SK-N-SH (cell line): ENCODE data around the gene MYLK4. TPM values are rescaled to one million over a fixed set of nuclear protein-coding genes. Genes with fewer than 3 reads are reported as not detected.

Source experiments
- CTCF ChIA-PET: fragments of 300-600, 350-600 bp; formaldehyde crosslinking; extraction: SDS; loops from one replicate; lab custom pipeline; 2021; lab: Yijun Ruan, JAX
- POLR2A ChIA-PET: fragments of 350-600 bp; sonication (Branson Sonifier 250); formaldehyde crosslinking; extraction: SDS; loops from one replicate; lab custom pipeline; 2020; ENCODE audit warnings: antibody characterized with exemption, inconsistent platforms; lab: Yijun Ruan, JAX
- DNase-seq: peaks from one replicate; pipeline ENCODE4 v3.0.0; 2012
- H2AFZ ChIP-seq: fragments of 200-600 bp; sonication (generic); 2 replicates; pipeline ENCODE4 v1.8.1; 2016; ENCODE audit warnings: antibody characterized with exemption, mild to moderate bottlenecking, low read depth
- H3F3A ChIP-seq: fragments of 200-600 bp; sonication (generic); replicated peaks from 2 replicates; pipeline ENCODE3; 2016; ENCODE audit warnings: antibody characterized with exemption, mild to moderate bottlenecking; ENCODE audit not compliant: insufficient read depth
- H3K27ac ChIP-seq, 2 experiments: fragments of 200-500 bp in 1 of 2; fragments of 200-600 bp in 1 of 2; sonication (Bioruptor generic) in 1 of 2; sonication (generic), shearing (Covaris generic) in 1 of 2; 2 replicates each; pipeline versions ENCODE4 v1.5.1 to v1.6.1; 2014 to 2016; ENCODE audit warnings: low read depth in 2 of 2, inconsistent platforms in 1 of 2, low read length in 1 of 2, mild to moderate bottlenecking in 1 of 2, mixed read lengths in 1 of 2
- H3K27me3 ChIP-seq: fragments of 200-600 bp; sonication (generic), shearing (Covaris generic); 2 replicates; pipeline ENCODE4 v1.6.1; 2016; ENCODE audit warnings: mixed run types; ENCODE audit not compliant: insufficient read depth
- H3K36me3 ChIP-seq, 2 experiments: fragments of 200-500 bp in 1 of 2; fragments of 200-600 bp in 1 of 2; sonication (Bioruptor generic) in 1 of 2; sonication (generic) in 1 of 2; replicated peaks in 1 of 2; 2 replicates each; pipeline versions ENCODE3 to v1.5.1; 2014 to 2016; ENCODE audit warnings: low read length in 1 of 2, mild to moderate bottlenecking in 1 of 2; ENCODE audit not compliant: insufficient read depth in 2 of 2, control insufficient read depth in 1 of 2
- H3K4me1 ChIP-seq, 2 experiments: fragments of 200-500 bp in 1 of 2; fragments of 200-600 bp in 1 of 2; sonication (Bioruptor generic) in 1 of 2; sonication (generic), shearing (Covaris generic) in 1 of 2; 2 replicates each; pipeline versions ENCODE4 v1.5.1 to v1.6.1; 2014 to 2016; ENCODE audit warnings: low read depth in 1 of 2, low read length in 1 of 2, mixed run types in 1 of 2; ENCODE audit not compliant: insufficient read depth in 2 of 2, control insufficient read depth in 1 of 2
- H3K4me2 ChIP-seq: fragments of 200-600 bp; sonication (generic), shearing (Covaris generic); 2 replicates; pipeline ENCODE4 v1.6.1; 2017; ENCODE audit warnings: mixed run types
- H3K4me3 ChIP-seq, 2 experiments: fragments of 200-500 bp in 1 of 2; fragments of 200-600 bp in 1 of 2; sonication (Bioruptor generic) in 1 of 2; sonication (generic), shearing (Covaris generic) in 1 of 2; 2 replicates each; pipeline versions ENCODE4 v1.5.1 to v1.8.1; 2014 to 2016; ENCODE audit warnings: low read depth in 2 of 2, inconsistent platforms in 1 of 2, low read length in 1 of 2, mild to moderate bottlenecking in 1 of 2, mixed read lengths in 1 of 2, moderate library complexity in 1 of 2
- H3K79me2 ChIP-seq: fragments of 200-600 bp; sonication (generic); 2 replicates; pipeline ENCODE4 v1.8.1; 2017; ENCODE audit warnings: mild to moderate bottlenecking; ENCODE audit not compliant: insufficient read depth
- H3K9ac ChIP-seq: fragments of 200-600 bp; sonication (generic); 2 replicates; pipeline ENCODE4 v1.6.1; 2017; ENCODE audit warnings: mixed run types
- H3K9me2 ChIP-seq: fragments of 200-600 bp; sonication (generic); 2 replicates; pipeline ENCODE4 v1.6.1; 2017; ENCODE audit warnings: mixed run types
- H3K9me3 ChIP-seq: fragments of 200-600 bp; sonication (generic); 2 replicates; pipeline ENCODE4 v1.6.1; 2017; ENCODE audit warnings: mixed run types, mild to moderate bottlenecking, moderate library complexity
- H4K20me1 ChIP-seq: fragments of 200-600 bp; sonication (generic); 2 replicates; pipeline ENCODE4 v1.6.1; 2017; ENCODE audit warnings: mild to moderate bottlenecking, mixed run types; ENCODE audit not compliant: insufficient read depth
- ELF1 ChIP-seq: IDR thresholded peaks from 2 replicates; pipeline ENCODE4 v1.4.0; 2012
- EP300 ChIP-seq, 2 experiments: IDR thresholded peaks; 2 replicates each; pipeline versions ENCODE4 v1.4.0 to v1.6.1; 2012; ENCODE audit warnings: borderline replicate concordance in 1 of 2, low read depth in 1 of 2, low read length in 1 of 2
- EZH2phosphoT487 ChIP-seq: fragments of 200-600 bp; sonication (generic); IDR thresholded peaks from 2 replicates; pipeline ENCODE4 v1.6.1; 2017; ENCODE audit warnings: low read depth, mixed run types, mild to moderate bottlenecking, antibody characterized with exemption, moderate library complexity, borderline replicate concordance
- FOXJ3 ChIP-seq: sonication (generic); formaldehyde crosslinking; IDR thresholded peaks from 2 replicates; pipeline ENCODE4 v1.5.1; 2020; ENCODE audit warnings: mild to moderate bottlenecking, missing genetic modification reagents
- GATA2 ChIP-seq: sonication (generic); formaldehyde crosslinking; IDR thresholded peaks from 2 replicates; pipeline ENCODE4 v1.5.0; 2020; ENCODE audit warnings: mild to moderate bottlenecking, missing genetic modification reagents
- MEF2A ChIP-seq: IDR thresholded peaks from 2 replicates; pipeline ENCODE4 v1.4.0; 2012; ENCODE audit warnings: low read depth, borderline replicate concordance
- MXI1 ChIP-seq: IDR thresholded peaks from 2 replicates; pipeline ENCODE4 v1.6.1; 2012; ENCODE audit warnings: mild to moderate bottlenecking, low read depth, low read length, improper control_type of control experiment
- NFIC ChIP-seq: IDR thresholded peaks from 2 replicates; pipeline ENCODE4 v1.4.0; 2012; ENCODE audit warnings: borderline replicate concordance
- NRF1 ChIP-seq: IDR thresholded peaks from 2 replicates; pipeline ENCODE4 v1.6.1; 2012; ENCODE audit warnings: low read depth, mild to moderate bottlenecking, low read length
- POLR2AphosphoS5 ChIP-seq: IDR thresholded peaks from 2 replicates; pipeline ENCODE4 v1.6.1; 2012; ENCODE audit warnings: low read depth, low read length
- RCOR1 ChIP-seq: fragments of 150-350 bp; IDR thresholded peaks from 2 replicates; pipeline ENCODE4 v1.6.1; 2017; ENCODE audit warnings: antibody characterized with exemption, low read length
- RXRA ChIP-seq: IDR thresholded peaks from 2 replicates; pipeline ENCODE4 v1.4.0; 2012; ENCODE audit warnings: low read depth, mild to moderate bottlenecking, borderline replicate concordance
- TAF1 ChIP-seq: IDR thresholded peaks from 2 replicates; pipeline ENCODE4 v1.6.1; 2012; ENCODE audit warnings: low read depth, mild to moderate bottlenecking, low read length, moderate library complexity, borderline replicate concordance
- polyA plus RNA-seq, 3 experiments: library from polyadenylated mRNA; depleted of rRNA; stranded (reverse); fragments of >200 nt; gene quantifications; 2 replicates each; pipeline ENCODE4 v1.2.3, GENCODE V29; 2012
- TF ChIP-seq, protein P1 (sequence below): fragments of 200-600 bp; sonication (generic); IDR thresholded peaks from 2 replicates; pipeline ENCODE4 v1.6.1; 2017; ENCODE audit warnings: antibody characterized with exemption, mild to moderate bottlenecking, moderate library complexity
- TF ChIP-seq, protein P2 (sequence below): IDR thresholded peaks from 2 replicates; pipeline ENCODE4 v1.4.0; 2012; ENCODE audit warnings: low read depth
- TF ChIP-seq, protein P3 (sequence below): IDR thresholded peaks from 2 replicates; pipeline ENCODE4 v1.4.0; 2012; ENCODE audit warnings: low read depth, borderline replicate concordance
- TF ChIP-seq, protein P4 (sequence below): fragments of 150-350 bp; IDR thresholded peaks from 2 replicates; pipeline ENCODE4 v1.6.1; 2016; ENCODE audit warnings: mild to moderate bottlenecking, low read depth, low read length
- TF ChIP-seq, protein P5 (sequence below): IDR thresholded peaks from 2 replicates; pipeline ENCODE4; 2012

MYLK4 gene
- polyA plus RNA-seq, 1 of the 3 experiments (the other 2 are of a cell fraction), result 0.16 TPM

DNA sequence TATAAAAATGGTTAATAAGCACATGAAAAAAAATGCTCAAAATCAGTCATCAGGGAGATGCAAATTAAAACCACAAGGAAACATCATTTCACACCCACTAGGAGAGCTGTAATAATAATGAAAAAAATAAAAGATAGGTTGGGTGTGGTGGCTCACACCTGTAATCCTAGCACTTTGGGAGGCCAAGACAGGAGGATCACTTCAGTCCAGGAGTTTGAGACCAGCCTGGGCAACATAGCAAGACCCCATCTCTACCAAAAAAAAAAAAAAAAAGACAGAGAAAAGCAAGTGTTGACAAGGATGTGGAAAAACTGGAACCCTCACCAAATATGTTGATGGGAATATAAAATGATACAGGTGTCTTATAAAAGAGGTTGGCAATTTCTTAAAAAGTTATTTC is 3.0 kb upstream of the MYLK4 start:
- no peak overlapping the region for H3K9ac ChIP-seq
- H3K36me3 ChIP-seq, result no peaks in the 10 kb centered on the region
- POLR2A ChIA-PET, result no interaction called here
- no peaks in the 10 kb centered on the region for H3K9me3 ChIP-seq
- peaks cover 0 to 5% of the 10 kb centered on the region in 2 experiments; a peak in 2 of 4 replicates for H3K4me1 ChIP-seq
- no peaks in the 10 kb centered on the region for H3K27me3 ChIP-seq
- H3K79me2 ChIP-seq, result no peaks in the 10 kb centered on the region
- CTCF ChIA-PET, result interaction anchor here (1.3 to 11.8 kb wide), 3 partner anchors 12 to 17 kb away, joined by 3 to 176 read pairs (median 100); partner anchors contain the start of gene WRNIP1
- no peaks in the 10 kb centered on the region for H3K9me2 ChIP-seq
- no peak overlapping the region for H3K27ac ChIP-seq
- H2AFZ ChIP-seq, result no peak overlapping the region
- H4K20me1 ChIP-seq, result no peaks in the 10 kb centered on the region
- DNase-seq, result no peak
- H3K4me3 ChIP-seq, result no peak overlapping the region
- H3K4me2 ChIP-seq, result no peak overlapping the region
- no peak for TF ChIP-seq TAF1
- TF ChIP-seq EZH2phosphoT487, result no peak
- TF ChIP-seq GATA2 (CRISPR knock-in tag), result no peak
- TF ChIP-seq RXRA, result no peak
- TF ChIP-seq FOXJ3, result no peak
- TF ChIP-seq POLR2AphosphoS5, result no peak
- no peak for TF ChIP-seq RCOR1
- TF ChIP-seq EP300 (IDR thresholded peaks at IDR 0.05; ENCODE audit: borderline replicate concordance in 1 of 2, low read depth in 1 of 2, low read length in 1 of 2), result no peak
- TF ChIP-seq, protein P1, sequence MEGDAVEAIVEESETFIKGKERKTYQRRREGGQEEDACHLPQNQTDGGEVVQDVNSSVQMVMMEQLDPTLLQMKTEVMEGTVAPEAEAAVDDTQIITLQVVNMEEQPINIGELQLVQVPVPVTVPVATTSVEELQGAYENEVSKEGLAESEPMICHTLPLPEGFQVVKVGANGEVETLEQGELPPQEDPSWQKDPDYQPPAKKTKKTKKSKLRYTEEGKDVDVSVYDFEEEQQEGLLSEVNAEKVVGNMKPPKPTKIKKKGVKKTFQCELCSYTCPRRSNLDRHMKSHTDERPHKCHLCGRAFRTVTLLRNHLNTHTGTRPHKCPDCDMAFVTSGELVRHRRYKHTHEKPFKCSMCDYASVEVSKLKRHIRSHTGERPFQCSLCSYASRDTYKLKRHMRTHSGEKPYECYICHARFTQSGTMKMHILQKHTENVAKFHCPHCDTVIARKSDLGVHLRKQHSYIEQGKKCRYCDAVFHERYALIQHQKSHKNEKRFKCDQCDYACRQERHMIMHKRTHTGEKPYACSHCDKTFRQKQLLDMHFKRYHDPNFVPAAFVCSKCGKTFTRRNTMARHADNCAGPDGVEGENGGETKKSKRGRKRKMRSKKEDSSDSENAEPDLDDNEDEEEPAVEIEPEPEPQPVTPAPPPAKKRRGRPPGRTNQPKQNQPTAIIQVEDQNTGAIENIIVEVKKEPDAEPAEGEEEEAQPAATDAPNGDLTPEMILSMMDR, result no peak
- TF ChIP-seq, protein P2, sequence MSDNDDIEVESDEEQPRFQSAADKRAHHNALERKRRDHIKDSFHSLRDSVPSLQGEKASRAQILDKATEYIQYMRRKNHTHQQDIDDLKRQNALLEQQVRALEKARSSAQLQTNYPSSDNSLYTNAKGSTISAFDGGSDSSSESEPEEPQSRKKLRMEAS, result no peak
- TF ChIP-seq, protein P3, sequence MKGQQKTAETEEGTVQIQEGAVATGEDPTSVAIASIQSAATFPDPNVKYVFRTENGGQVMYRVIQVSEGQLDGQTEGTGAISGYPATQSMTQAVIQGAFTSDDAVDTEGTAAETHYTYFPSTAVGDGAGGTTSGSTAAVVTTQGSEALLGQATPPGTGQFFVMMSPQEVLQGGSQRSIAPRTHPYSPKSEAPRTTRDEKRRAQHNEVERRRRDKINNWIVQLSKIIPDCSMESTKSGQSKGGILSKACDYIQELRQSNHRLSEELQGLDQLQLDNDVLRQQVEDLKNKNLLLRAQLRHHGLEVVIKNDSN, result no peak
- TF ChIP-seq, protein P4, sequence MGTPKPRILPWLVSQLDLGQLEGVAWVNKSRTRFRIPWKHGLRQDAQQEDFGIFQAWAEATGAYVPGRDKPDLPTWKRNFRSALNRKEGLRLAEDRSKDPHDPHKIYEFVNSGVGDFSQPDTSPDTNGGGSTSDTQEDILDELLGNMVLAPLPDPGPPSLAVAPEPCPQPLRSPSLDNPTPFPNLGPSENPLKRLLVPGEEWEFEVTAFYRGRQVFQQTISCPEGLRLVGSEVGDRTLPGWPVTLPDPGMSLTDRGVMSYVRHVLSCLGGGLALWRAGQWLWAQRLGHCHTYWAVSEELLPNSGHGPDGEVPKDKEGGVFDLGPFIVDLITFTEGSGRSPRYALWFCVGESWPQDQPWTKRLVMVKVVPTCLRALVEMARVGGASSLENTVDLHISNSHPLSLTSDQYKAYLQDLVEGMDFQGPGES, result no peak
- TF ChIP-seq MXI1, result no peak
- no peak for TF ChIP-seq MEF2A
- TF ChIP-seq, protein P5, sequence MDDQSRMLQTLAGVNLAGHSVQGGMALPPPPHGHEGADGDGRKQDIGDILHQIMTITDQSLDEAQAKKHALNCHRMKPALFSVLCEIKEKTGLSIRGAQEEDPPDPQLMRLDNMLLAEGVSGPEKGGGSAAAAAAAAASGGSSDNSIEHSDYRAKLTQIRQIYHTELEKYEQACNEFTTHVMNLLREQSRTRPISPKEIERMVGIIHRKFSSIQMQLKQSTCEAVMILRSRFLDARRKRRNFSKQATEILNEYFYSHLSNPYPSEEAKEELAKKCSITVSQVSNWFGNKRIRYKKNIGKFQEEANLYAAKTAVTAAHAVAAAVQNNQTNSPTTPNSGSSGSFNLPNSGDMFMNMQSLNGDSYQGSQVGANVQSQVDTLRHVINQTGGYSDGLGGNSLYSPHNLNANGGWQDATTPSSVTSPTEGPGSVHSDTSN, result no peak
- no peak for TF ChIP-seq NFIC
- no peak for TF ChIP-seq NRF1
- TF ChIP-seq ELF1, result no peak
- TF ChIP-seq, all 33 proteins: peak for 0
- H3F3A ChIP-seq, result no peaks in the 10 kb centered on the region
